GM12801 (cell line): ENCODE measurements around the gene AGAP1.

Experiments used
- TF ChIP-seq, protein P1 (sequence below): IDR thresholded peaks from one replicate; pipeline ENCODE4 v1.5.1; 2011; ENCODE audit warnings: control low read depth; ENCODE audit not compliant: insufficient read length; ENCODE audit errors: extremely low read depth

The AGAP1 gene

DNA sequence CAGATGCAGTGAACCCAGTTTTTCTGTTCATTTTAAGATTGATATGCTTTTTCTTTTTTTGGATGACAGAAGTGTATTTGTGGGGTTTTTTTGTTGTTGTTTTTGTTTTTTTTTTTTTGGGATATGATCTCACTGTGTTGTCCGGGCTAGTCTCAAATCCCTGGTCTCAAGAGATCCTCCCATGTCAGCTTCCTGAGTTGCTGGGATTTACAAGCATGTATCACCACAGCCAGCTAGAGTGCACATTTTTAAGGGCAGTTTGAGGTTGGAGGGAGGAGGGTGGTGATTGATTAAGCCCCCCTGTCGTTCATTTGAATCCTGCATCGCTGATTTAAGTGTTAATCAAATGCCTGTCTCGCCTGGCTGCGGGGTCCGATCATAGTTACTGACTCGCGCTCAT is 485.2 kb downstream of the AGAP1 start:
- TF ChIP-seq, protein P1, sequence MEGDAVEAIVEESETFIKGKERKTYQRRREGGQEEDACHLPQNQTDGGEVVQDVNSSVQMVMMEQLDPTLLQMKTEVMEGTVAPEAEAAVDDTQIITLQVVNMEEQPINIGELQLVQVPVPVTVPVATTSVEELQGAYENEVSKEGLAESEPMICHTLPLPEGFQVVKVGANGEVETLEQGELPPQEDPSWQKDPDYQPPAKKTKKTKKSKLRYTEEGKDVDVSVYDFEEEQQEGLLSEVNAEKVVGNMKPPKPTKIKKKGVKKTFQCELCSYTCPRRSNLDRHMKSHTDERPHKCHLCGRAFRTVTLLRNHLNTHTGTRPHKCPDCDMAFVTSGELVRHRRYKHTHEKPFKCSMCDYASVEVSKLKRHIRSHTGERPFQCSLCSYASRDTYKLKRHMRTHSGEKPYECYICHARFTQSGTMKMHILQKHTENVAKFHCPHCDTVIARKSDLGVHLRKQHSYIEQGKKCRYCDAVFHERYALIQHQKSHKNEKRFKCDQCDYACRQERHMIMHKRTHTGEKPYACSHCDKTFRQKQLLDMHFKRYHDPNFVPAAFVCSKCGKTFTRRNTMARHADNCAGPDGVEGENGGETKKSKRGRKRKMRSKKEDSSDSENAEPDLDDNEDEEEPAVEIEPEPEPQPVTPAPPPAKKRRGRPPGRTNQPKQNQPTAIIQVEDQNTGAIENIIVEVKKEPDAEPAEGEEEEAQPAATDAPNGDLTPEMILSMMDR, result no peak

DNA sequence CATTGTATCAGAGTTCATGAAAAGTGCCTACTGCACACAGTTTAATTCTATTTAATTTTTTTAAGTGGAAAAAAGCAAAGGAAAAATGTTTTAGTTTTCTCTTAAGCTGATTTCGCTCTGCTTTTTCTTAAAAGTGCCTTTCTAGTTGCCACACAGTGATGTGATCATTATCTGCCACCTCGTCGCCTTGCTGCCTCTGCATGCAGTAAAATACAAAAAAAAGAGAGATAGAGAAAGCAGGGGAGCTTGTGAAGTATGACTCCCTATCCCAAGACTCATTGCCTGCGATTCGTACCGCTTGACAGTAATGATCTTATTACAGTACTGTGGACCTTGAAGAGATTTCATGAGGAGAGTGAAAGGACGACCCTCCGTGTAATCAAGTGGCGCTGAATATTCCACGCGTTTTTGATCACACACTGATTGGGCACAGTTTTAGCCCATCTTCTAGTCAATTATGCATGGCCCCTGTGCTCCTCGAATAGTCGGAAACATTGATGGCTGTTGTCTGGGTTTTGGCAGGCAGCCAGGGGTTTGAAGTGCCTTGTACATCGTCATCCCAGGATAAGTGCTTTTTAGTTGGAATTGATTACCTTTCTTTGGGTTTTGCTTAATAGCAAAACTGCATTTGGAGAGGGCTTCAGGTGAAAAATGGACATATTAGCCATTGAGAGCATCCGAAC is 486.1 kb downstream of the AGAP1 start:
- TF ChIP-seq, protein P1, result no peak

DNA sequence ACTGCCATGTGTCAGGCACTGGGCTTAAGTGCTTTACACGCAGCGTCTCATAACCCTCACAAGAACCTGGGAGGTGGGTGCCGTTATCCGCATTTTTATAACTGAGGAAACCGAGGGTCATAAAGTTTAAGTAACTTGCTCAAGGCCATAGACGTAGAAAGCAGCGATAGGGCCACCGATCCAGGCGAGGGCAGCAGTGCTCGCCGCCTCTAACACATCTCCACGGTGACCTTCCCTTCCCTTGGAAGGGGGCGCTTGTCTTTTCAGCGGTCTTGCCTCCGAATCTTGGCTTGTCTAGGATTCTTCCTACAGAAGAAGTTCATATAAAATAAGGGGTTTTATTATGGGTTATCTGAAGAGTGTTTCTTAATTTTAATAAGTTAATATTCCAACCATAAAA is 487.8 kb downstream of the AGAP1 start:
- TF ChIP-seq, protein P1, result no peak

DNA sequence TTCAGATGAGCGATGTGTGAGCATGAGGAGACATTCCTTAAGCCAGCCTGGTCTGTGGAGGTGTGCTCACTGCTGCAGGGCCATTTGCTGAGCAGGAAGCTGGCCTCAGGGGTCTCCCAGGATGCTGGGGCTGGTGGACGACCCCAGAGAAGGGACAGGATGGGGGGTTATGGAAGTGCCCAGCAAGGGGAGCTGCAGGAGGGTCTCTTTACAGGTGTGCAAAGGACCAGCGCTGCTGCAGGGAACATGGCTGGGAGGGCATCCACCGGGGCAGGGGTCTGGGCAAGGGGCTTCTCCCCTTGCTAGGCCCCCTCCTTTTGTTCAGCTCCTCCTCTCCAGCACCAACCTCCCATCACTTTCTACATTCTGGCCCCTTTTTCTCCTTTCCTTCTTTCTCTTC is 489.2 kb downstream of the AGAP1 start:
- TF ChIP-seq, protein P1, result no peak

DNA sequence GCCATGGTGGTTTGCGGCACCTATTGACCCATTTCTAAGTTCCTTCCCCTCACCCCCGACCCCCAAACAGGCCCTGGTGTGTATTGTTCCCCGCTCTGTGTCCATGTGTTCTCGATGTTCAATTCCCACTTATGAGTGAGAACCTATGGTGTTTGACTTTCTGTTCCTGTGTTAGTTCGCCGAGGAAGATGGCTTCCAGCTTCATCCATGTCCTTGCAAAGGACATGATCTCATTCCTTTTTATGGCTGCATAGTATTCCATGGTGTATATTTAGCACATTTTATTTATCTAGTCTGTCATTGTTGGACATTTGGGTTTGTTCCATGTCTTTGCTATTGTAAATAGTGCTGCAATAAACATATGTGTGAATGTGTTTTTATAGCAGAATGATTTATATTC is 490.7 kb downstream of the AGAP1 start:
- TF ChIP-seq, protein P1, result no peak

DNA sequence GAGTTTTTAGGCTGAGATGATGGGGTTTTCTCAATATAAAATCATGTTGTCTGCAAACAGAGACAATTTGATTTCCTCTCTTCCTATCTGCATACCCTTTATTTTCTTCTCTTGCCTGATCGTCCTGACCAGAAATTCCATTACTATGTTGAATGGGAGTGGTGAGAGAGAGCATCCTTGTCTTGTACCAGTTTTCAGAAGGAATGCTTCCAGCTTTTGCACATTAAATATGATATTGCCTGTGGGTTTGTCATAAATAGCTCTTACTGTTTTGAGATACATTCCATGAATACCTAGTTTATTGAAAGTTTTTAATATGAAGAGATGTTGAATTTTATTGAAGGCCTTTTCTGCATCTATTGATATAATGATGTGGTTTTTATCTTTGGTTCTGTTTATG is 492.5 kb downstream of the AGAP1 start:
- TF ChIP-seq, protein P1, result no peak

DNA sequence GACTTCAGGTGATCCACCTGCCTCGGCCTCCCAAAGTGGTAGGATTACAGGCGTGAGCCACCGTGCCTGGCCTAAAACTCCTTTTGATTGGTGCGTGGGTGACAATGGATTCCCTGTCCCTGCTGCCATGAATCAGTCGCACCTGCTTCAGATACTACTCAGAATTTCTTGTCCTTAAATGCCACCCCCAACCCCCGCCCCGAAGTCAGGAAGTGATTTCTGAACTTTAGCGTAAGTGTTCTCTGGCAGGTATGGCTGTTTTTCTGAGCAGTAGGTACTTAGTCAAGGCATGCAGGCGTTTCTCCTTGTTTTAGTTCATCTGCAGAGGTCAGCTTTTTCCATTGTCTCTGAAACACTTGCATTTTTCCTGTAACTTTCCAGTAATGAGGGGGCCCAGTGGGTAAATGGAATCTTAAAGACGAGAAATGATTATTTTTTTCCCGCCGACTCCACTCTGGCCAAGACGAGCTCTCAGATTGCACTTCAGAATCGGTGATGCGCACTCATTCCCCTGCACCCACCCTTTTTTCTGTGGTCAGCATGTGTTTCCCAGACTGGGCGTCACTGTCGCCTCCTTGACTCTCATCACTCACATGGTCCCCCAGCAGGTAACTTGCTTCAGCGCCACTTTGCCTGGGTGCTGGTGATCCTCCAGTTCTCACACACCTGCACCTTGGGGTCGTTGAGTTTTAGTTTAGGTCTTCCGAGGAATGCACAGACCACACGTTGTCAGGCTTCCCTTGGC is 494.6 kb downstream of the AGAP1 start:
- TF ChIP-seq, protein P1, result no peak
